Embryonic facial prominence (tissue), 1 donor: ENCODE measurements around the gene ITGA2.
"Not testable (repeated sequence)": the region's sequence is repeated elsewhere in the genome, so short reads cannot be mapped to it uniquely, and the experiment has no call there.

Experiments
- DNase-seq: peaks from one replicate; pipeline ENCODE4 v3.0.0-alpha.2; 2016; ENCODE audit errors: extremely low spot score

Gene ITGA2

DNA sequence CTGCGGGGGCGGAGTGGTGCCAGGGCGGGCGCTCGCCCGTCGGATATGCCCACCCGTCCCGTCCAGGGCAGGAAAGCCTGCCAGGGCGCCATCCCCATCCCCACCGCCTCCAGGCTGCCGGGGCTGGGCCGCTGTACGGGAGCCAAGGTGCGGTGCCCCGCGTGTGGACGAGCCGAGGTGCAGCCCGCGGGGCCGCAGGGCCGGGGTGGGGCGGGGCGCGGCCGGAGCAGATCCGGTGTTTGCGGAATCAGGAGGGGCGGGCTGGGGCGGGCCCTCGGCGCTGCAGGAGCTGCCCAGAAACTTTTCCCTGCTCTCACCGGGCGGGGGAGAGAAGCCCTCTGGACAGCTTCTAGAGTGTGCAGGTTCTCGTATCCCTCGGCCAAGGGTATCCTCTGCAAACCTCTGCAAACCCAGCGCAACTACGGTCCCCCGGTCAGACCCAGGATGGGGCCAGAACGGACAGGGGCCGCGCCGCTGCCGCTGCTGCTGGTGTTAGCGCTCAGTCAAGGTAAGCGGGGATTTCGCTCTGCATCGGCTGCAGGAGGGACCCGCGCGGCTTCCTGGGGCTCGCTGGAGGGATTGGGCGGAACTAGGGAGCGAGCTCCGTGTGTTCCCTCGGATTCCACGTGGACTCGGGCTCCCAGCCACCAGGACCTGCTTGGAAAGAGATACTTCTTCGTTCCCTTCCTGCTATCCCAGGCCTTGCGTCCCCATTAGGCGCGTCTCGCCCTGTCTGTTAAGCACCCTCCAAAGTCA is at the start of gene ITGA2:
TSS of gene ITGA2 (plus strand) at position 328 of the 756 bp plus-strand sequence. CDS start at position 445, 117 bp downstream.
- no peak for DNase-seq

DNA sequence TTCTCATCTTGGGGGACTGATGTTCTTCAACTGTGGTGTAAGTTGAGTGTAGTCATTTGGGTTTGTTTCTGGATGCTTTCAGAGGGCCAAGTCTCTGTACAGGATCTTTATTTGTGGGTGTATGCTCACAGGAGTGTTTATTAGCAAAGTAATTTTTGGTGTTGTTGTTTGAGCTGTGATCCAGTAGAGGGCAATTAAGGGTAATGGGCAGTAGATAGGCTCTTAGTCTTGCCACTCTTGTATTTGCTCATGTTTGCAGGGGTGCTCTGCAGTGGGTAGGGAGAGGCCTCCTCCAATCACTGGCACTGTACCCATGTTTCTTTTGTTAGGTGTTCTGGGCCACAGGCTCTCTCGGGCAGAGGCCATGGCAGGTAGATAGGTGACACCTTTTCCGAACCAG is 45.9 kb upstream of the ITGA2 start:
- no peak for DNase-seq

DNA sequence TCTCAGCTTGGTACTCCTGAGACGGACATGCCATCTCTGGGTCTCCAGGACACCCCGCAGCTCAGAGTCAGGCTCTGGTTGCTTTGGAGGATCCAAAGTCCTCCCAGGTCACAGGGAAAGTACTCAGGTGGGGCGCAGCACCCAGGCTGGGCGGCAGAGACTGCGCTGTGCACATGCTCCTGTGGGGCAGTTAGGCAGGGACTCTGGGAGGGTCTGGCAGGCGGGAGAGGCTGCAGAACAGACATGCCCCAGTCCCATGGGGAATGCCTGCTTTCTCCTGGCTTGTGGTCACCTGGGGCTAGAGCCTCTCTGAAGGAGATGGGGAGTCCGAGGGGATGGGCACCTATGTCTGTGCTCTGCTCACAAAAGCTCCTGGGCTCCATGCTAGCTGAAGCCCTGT is 45.3 kb upstream of the ITGA2 start:
- no peak for DNase-seq

DNA sequence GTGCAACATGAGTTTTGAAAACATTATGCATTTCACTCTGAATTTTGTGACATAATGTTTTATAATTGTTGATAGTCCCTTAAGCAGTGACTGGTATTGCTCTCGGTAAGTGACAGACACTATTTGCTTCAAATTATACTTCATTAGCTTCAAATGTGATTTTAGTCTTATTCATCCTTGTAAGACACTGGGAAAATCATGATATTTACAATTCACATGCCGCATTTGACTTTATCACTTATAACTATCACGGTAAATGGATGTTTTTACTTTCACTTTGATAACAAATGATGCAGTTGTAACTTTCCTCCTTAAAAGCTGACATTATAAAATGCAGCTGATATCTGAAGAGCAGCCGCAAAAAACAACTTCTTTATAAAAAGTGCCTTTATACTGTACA is 44.1 kb upstream of the ITGA2 start:
- no peak for DNase-seq

DNA sequence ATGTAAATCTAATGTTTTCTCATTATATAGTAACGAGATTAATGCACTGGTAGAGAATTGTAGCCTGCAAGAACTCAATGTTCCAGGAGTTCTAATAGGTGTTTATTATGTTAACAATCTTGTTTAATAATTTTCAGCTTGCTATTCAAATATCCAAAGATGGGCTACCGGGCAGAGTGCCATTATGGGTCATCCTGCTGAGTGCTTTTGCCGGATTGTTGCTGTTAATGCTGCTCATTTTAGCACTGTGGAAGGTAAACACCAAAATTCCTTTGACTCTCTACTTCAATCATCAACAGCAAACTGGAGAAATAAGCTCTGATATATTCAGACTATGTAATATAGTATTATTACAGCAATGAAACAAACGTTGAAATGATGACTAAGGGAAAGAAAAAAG is 41.9 kb upstream of the ITGA2 start:
- DNase-seq: no peak

DNA sequence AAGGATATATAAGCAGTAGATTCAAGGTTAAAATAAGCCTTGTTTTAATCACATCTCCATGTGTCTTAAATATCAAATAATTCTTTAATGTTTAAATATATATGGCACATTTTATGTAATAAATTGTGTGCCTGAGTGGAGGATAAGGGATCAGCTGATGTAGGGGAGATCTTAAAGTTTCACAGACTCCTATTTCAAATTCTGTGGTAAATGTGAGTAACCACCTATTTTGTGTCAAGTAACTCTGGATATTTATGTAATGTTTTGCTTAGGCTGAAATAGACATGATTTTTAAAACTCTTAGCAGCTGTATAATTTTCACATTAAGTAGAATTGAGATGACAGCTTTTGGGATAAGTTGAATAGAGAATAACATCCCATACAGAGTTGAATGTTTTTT is 41.3 kb upstream of the ITGA2 start:
- no peak for DNase-seq

DNA sequence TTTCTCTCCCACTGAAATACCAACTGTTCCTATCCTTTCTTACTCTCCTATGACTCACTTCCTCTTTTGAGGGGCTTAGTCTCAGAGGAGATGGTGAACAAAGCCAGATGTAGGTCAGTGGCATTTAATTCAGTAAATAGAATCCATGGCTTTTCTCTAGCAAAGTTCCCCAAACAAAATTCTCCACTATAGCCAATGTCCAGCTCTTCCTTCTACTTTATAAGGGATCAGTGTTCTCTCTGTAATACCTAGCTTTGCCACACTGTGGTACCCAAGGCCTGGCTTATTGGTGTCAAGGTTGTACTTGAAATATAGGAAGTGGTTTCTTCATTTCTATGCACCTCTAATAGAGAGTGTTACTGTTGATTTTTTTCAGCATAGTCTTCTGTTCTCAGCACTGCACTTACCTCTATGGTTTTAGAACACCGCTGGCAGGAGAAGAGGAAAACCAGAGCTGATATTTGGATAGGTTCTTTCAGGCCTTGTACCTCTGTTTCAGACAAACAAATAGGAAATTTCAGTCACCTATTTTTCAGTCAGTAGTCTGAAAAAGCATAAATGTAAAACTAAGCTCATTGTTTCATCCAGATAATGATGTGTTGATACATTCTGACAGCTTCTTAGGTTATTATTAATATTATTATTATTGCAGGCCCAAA is 40.6 kb upstream of the ITGA2 start:
- DNase-seq: peak; percentile 47

DNA sequence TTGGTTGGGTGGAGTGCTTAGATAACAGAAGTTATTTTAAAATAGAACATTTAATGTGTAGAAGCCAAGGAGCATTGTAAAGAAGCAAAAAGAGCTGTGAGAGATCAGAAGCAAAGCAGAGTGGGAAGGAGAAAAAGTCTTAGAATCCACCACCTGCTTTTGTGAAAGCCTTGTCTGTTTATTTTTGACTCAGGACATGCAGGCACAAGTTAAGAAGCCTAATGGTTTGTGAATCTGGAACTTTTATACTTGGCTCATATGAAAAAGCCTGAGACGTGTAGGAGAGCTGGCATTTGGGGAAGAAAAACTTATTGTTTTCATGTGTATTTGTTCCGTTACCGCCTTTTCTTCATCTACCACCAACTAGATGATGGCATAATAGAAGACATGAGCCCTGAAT is 38.5 kb upstream of the ITGA2 start:
- no peak for DNase-seq

DNA sequence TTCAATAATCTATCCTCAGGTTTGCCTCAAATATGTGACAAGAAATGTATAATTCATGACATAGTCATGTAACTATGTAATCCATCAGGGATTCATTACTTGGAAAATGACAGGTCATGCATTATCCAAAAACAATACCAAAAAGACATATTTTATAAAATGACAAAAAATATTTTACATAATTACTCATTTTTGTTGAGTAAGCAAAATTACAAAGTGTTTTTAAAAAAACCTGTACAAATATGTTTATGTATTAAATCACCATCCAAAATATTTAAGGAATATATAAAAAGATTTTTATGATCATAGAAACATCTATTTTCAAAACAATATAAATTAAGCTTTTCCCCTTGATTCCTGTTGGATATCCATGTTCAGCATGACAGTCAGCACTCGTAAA is 36.7 kb upstream of the ITGA2 start:
- no peak for DNase-seq

DNA sequence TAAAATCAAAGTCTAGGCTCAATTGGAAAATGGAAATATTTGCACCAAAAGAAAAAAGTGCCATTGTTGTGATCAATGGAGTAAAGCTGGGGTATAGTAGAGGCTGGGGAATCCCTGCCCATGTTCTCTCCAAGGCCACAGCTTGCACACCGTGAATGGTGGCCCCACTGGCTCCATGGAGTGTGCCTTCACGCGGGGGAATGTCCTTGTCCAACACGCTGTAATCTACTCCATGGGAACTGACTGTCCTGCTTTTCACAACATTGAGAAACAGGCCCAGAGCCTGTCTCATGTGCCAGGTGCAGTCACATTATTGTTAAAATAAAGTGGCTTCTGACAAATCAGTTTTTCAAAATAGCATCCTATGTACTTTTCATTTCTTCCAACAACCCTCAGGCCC is 33.1 kb upstream of the ITGA2 start:
- DNase-seq: no peak

DNA sequence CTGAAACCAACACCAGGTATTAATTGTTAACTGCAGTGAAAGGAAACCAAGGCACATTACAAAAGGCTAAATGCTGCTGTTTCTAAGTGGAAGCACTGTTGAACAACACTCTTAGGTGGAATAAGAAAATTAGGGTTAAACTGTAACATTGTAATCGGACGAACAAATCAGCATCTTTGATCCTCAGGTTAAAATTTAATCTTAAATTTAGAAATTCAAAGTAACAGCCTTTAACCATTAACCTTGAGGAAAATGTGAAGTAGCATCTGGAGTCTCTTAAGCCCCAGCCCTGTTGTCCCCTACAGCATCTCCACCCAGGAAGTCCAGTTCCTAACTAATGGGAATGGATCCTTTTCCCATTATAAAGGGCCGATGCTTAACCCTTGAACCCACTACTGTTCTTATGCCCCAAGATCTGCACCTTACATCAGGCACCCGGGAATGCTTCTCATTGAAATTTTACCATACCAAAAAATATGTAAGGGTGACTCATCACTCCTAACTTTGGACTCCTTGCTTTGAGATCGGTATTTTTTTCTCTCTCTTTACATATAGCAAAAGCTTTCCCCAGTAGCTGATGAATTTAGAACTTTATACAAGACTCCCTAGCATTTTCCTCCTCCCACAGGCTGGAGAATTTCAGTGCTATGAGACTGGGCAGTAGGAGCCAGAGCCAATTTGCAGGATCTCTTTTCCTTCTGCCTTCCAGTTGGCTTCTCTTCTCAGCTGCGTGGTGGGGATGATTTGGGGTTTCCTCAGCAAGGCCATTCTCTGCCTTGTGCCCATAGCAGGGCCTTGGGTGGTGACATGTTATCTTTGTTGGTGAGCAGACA is 32.0 kb upstream of the ITGA2 start:
- DNase-seq: no peak

DNA sequence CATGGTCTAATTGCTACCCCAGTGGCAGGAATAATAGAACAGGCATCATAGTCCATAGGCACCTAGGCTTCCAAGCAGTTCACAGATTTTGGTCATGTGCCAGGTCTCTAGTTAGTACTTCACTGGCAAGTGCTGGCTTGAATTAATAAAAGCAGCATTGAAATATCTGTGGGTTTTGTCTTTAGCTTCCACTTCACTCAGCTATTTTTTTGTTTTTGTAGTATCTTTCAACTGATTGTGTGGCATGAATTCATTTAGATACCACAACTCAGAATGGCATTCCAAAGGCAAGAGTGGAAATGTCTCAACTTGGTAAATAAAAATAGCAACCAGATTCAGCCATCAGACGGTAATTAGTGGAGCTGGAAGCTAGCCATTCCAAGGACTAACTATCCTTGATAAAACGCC is 27.9 kb upstream of the ITGA2 start:
- DNase-seq: no peak

DNA sequence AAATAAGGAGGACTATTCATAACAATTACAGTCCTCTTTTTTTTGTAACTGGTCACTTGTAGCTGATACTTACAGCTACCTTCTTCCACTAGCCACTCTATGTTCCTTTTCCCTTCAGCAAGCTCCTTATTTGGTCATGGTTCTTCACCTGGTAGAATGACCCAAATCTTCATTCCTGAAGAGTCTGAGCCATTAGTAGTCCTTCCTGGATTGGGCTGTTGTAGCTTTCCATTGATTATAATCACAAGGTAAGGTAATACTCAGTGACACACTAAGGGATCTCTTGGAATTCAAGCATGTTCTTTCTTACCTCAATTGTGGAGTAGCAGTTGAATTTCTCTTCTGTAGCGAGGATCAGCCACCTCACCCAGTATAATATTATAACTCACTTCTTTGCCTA is 25.5 kb upstream of the ITGA2 start:
- DNase-seq: no peak

DNA sequence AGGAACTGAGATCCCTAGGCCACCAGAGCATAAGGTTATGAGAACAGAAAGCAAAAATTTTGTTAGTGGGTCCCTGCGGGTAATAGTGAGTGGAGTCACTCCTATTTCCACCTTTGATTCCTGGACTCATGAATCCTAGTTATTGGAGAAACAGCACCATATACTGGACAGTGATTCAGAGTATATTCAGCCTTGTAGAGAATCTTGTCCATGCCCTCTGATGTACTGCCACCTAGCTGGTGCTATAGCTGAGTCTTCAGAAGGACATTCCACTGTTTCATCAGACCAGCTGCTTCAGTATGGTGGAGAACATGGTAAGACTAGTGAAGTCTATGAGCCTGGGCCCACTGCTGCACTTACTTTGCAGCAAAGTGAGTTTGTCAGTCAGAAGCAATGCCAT is 25.0 kb upstream of the ITGA2 start:
- DNase-seq: no peak

DNA sequence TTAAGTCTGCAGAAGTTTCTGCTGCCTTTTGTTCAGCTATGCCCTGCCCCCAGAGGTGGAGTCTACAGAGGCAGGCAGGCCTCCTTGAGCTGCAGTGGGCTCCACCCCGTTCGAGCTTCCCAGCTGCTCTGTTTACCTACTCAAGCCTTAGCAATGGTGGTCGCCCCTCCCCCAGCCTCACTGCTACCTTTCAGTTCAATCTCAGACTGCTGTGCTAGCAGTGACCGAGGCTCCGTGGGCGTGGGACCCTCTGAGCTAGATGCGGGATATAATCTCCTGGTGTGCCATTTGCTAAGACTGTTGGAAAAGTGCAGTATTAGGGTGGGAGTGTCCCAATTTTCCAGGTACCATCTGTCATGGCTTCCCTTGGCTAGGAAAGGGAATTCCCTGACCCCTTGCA is 13.0 kb upstream of the ITGA2 start:
- DNase-seq: not testable (repeated sequence)

DNA sequence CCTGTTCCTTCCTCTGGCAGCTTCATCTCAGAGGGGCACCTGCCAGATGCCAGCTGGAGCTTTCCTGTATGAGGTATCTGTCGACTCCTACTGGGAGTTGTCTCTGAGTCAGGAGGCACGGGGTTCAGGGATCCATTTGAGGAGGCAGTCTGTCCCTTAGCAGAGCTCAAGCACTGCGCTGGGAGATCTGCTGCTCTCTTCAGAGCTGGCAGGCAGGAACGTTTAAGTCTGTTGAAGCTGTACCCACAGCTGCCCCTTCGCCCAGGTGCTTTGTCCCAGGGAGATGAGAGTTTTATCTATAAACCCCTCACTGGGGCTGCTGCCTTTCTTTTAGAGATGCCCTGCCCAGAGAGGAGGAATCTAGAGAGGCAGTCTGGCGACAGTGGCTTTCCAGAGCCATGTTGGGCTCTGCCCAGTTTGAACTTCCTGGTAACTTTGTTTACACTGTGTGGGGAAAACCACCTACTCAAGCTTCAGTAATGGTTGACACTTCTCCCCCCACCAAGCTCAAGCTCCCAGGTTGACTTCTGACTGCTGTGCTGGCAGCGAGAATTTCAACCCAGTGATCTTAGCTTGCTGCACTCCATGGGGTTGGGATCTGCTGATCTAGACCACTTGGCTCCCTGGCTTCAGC is 11.8 kb upstream of the ITGA2 start:
- no peak for DNase-seq

DNA sequence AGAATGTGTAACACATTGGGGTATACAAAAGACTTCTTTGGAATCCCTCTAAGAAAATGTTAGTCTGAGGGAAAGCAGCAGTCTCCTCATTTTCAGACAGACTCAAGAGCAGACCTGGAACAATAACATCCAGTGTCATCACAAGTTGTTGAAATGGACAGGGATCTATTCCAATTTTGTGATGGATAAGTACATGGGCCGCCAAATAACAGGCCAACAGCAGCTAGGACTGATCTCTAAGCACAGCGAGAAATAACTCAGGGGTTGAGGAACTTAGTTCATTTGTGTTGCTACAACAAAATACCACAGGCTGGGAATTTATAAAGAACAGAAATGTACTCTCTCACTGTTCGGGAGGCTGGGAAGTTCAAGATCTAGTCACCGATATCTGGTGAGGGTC is 7.6 kb upstream of the ITGA2 start:
- DNase-seq: no peak

DNA sequence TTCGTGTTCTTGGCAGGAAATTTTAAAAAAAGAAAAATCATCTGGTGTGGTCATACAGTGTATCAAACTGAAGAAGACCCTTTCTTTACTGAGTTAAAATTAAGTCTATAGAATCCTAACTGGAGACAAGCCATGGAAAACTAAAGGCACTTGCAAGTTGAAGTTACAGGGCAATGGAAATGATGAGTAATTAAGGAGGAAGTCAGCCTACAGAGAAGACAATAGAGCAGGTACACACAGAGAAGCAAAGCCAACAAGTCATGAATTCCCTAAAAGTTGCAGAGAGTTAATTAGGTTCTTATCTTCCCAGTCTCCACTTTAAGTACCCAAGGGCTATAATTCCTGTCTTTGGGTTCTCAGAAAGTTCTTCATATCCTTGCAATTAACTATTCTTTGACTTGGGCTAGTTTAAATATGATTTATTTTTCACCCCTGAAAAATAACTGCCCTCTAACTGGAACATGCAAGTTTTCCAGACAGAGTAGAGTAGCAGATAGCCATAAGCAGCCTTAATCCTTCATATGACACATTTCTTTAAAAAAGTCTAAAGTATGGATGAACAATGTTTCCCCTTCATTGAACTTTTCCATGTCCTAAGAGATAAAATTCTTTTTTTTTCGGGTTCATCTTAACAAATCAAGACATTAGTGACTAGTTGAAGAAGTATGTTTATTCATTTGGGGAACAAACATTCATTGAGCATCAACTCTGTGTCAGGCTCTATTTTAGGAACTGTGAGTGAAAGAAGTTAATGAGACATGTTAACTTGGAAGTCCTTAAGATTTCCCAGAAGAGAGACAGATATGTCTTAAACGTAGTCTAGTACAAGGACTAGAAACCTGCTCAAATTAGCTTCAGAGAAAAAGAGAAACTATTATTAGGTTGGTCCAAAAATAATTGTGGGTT is 5.2 kb upstream of the ITGA2 start:
- no peak for DNase-seq

DNA sequence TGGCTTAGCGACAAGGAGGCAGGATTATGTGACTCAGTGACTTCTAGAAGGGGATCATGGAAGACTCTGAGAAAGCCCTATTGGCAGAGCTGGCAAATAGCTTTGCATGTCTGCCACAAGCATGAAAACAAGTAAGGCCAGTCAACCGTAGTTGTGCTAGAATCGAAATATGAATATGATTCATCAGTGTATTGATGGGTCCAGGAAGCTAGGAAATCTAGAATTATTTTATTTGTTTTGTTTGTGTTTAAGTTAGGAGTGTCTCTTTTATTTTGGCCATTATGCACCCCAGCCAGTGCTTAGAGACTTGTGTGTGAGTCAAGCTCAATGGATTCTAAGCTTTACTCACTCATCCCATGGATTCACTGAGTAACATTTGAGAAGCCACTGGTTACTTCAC is 3.8 kb upstream of the ITGA2 start:
- DNase-seq: no peak

DNA sequence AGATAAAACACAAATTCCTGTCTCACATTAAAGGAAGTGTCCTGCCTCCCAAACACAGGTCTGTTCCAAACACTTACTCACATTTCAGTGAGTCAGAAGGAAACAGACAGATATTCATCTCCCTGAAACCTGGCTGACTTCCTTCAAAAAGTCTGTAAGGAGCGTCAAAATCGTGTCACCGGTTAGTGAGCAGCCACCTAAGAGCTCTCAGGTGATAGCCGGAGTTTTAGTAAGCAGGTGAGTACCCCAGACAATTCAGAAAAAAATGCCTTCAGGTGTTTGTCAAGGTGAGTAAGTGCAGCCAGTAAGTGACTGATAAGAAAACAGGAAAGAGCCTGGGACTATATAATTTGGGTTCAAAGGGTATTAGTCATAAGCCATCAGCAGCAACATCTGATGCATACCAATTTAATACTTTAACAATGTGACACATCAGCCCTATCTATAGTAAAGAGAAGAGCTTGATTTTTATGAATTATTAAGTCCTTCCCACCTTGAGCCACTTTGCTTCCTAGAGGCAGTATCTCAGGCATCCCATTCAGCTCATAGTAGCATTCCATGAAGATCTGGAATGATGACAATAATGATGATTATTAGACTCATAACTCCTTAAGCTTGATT is 1.3 kb upstream of the ITGA2 start:
- no peak for DNase-seq
